ENCODE measurements around the gene CEP20. TPM values are rescaled to one million over a fixed set of nuclear protein-coding genes. Genes with fewer than 3 reads are reported as not detected.
"Not testable (repeated sequence)": the region's sequence is repeated elsewhere in the genome, so short reads cannot be mapped to it uniquely, and the experiment has no call there.

Gene CEP20
- total RNA-seq, 1 donor from 2014 or later: 30.6 TPM

DNA sequence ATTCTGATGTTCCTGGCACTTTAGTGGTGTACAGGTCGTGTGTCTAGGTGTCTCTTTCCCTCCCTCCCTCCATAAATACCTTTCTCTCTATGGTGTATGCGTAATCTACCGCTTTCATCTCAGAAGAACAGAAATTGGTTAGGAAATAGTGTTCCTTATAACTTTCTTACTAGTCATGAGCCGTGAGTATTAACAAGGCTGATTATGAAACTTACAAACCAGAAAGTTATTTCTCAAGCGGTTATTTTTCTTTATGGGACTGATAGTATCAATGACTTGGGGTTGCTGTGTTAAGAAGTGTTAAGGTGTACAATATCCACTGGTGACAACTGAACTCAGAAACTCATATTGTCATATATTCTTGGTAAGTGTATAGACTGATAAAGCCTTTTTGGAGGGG is 18.4 kb downstream of the CEP20 start:
- intact Hi-C loops (cut with micrococcal nuclease): no loop called here
- DNase-seq: no peak
- ATAC-seq: no peak

DNA sequence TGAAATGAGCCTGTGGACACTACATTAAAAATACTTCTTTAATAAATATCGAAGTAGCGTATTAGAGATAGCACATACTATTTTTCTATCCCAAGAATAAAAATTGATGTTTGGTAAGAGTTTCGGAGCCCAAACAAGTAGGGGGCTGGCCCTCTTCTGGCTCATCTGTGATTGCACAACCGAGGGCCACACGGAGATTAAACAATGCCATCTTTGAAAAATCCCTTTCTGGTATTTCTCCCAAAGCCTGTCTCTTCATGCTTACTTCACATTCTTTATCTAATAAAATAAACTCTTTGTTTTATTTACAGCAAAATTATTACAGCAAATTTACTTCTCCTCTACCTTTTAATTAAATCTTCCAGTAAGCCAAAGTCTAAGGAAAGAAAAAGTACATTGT is 22.0 kb downstream of the CEP20 start:
- DNase-seq (no peak), ATAC-seq (no peak)
- intact Hi-C loops (cut with micrococcal nuclease): no loop called here

DNA sequence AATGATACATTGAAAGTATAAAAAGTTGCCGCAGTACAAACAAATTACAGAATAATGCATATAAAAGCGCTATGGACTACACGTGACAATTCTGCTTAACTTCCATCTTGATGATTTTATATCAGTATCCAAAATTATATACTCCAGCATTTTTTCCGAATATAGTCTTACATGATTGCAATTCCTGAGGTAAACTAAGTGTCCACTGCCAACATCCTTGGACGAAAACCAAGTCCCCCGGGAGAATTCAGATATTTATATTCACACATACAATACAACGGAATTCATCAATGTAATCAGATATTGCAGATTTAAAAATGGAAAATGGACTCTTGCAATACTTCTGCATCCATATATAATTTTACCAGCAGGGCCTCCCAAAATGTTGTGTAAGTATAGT is 22.7 kb downstream of the CEP20 start:
- intact Hi-C loops (cut with micrococcal nuclease): no loop called here
- ATAC-seq (no peak), DNase-seq (no peak)

DNA sequence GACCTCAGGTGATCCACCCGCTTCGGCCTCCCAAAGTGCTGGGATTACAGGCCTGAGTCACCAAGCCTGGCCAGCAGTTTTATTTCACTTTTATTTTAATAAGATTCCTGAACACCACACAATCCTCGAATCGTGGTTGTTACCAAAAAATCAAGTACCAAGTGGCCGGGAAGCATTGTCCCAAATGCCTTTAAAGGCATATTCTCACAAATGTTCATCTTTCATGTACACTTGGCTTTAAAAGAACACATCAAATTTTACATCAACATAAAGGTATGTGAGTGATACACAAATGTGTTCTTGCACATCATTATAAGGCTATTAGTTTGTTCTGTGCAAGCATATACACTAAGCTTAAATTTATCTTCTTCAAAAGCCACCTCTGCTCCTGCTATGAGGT is 23.5 kb downstream of the CEP20 start:
- intact Hi-C loops (cut with micrococcal nuclease): no loop called here
- ATAC-seq (no peak), DNase-seq (no peak)

DNA sequence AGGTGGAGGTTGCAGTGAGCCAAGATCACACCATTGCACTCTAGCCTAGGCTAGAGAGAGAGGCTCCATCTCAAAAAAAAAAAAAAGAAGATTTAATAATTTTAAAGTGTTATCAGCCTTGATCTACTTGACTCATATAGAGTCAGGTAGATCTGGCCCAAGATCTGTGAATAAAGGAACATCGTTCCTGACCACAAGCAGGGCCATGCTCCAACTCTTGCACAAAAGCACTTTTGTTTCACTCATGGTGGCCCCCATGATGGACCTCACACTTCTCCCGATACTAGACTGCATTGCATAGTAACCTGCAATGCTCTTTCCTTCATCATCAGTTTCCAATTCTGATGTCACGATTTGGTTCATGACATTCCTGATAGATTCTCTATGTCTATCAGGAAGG is 26.4 kb downstream of the CEP20 start:
- intact Hi-C loops (cut with micrococcal nuclease): no loop called here
- ATAC-seq (no peak), DNase-seq (no peak)

DNA sequence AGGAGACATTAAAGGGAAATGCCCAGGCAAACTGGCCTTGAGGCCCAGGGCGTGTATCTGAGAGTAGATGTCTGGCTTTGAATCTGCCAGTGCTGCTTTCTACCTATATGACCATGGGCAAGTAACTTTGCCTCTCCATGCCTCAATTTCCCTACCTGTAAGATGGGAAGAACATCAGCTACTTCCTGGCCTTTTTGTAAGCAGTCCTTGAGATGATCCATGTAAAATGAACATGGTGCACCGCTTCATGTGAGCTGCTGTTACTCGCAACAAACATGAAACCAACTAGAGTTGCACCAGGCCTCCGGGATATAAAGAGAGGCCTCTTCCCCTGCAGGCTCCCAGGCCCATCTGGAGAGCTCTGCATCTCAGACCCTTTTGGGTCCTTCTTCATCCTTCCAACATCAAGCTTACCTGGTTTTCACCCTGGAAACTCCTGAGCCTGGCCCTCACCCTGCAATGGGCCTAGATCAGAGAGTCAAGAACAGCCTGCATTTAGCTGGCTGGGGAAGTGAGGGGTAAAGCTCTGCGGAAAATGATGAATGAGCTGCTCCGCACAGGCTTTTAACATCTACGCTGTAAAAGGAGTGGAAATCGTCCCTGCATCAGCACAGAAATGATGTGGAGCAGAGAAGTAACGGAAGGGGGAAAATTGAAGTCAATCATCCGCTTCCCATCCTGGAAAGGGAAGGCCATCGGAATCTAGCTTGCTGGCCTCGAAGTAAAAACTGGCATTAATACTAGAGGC is 29.3 kb downstream of the CEP20 start:
- no peak for DNase-seq
- intact Hi-C loops (cut with micrococcal nuclease): no loop called here
- no peak for ATAC-seq

DNA sequence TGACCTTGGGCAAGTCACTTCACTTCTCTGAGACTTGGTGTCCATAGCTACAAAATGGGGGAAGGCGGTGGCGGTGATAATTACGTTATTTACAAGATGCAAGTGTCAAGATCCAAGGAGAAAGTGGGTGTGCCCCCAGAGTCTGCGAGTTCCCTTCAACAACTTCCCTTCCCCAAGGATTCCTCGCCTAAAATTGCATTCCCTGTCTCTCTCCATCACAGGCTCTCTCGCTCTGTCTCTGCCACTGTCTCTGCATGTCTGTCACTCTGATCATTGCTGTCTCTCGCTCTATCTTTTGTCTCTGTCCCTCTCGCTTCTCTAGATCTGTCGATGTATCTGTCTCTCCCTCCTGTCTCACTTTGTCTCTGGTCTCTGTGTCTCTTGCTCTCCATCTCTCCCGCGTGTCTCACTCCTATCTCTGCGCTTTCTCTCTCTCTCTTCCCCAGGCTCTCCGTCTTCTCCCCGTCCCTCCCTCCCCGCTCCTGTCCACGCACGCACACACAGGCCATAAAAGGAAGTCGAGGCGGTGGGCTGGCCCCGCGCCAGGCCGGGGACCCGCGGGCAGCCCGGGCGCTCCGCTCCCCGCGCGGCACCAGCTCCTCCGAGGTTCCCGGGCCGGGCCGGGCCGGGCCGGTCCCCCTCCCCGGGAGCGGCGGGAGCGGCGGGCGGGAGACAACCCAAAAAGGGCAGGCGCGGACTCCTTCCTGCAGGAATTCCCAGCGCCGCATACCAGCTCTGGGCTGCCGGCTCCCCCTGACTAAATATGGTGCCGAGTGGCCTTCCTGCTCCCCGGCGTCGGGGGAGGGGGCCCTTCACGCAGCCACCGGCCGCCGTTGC is 30.5 kb downstream of the CEP20 start:
- peak; percentile 80 for ATAC-seq
- intact Hi-C loops (cut with micrococcal nuclease): no loop called here

DNA sequence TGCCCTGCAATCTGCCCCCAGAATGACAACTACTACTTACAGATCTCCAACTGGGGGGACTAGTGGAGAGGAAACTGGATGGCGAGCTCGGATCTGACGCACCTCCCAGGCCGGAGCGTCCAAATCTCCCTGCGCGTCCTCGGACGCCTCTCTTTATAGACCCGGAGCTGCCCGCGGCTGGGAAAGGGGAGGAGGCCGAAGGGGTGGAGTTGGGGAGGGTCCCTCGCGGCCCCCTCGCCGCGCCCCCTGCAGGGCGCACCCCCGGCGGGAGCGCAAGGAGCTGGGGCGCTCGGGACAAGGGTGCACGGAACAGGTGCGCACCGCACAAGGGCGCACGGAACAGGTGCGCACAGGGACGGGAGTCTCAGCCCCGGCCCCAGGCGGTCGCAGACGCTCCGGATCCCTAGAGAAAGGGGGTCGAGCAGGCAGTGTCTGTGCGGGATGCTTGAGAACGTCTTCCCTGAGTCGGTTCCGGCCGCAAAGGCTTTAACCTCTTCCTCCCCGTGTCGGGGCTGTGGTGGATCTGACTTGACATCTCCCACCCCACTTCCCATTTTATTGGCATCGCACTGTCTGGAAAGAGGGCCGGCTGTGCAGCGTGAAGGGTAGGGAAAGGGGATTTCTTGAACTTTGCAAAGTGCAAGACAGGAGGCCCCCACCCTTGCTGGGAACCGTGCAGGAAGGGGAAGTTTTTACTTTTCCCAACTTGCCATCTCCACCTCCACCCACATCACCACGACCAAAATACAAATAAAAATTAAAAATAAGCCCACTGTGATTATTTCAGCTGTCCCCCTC is 31.3 kb downstream of the CEP20 start, which contains the start of gene MYH11:
Gene MYH11, minus strand, starts transcription at position 128 of the 798 bp plus-strand sequence. CDS start 18,776 bp downstream, outside the sequence.
- ATAC-seq (peak; percentile 41), DNase-seq (no peak)
- intact Hi-C loops (cut with micrococcal nuclease): no loop called here

More for the DNA sequence above, 30.5 kb downstream of the CEP20 start:
- DNase-seq: peak; percentile 72

DNA sequence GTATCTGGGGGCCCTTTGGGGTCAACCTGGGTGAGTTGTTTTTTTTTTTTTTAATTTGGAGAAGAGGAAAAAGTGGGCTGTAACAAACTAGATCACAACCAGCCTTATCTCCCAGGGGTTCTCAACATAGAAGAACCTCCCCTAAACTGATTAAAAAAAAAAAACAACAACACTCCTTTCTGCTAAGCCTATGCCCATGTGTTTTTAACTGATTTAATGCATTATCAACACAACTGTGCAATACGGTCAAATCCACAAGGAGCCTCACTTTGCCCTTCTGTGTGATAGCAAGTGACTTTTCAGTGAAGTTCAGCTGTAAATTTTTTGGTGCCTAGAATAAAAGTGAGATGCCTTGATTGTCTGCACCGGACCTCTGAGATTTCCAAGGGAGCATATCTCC is 32.2 kb downstream of the CEP20 start:
- no peak for DNase-seq
- no peak for ATAC-seq
- intact Hi-C loops (cut with micrococcal nuclease): no loop called here

DNA sequence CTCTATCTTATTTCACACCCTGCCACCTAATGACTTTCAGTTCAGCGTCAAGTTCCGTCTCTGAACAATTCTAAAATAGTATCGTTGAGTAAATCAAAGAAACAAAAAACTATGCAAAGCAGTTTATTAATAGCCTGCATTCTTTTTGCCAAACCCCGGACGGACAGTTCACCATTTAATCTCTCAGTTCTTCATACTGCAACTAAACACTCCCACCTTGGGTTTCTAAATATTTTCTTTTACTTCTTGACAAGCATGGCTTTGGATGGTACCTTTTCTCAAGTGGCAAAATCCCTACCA is 32.7 kb downstream of the CEP20 start:
- intact Hi-C loops (cut with micrococcal nuclease): no loop called here
- no peak for DNase-seq
- ATAC-seq: no peak

DNA sequence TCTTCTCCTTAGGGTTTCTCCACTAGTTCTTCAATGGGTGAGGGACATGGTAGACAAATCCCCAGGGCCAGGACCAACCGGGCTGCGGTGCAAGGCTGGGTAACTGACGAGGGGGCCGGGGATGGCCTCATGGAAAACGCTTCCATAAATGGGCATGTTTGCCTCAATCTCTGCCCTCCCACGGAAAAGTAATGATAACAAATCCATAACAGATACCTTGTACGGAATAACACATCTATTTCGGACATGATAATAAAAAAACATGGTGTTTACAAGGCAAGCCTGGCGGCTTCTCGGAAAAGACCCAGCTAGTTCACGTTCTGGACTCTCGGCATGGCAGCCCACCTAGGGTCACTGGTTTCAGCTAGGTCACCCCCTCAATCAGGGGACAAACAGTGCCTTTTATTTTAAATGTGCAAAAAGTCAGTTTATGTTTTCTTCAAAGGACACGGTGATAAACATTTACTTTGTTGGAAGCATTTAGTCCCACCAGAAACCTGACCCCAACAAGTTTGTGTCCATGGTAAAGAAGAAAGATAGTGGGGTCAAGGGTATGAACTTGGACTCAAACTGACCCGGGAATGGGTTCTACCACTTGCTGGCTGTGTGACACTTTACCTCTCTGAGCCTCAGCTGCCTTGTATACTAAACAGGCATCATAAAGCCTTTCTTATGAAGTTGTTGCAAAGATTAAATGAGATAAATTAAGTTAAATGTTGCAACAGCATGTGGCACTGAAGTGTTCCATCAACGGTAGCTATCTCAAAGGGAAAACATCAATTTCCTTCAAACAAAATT is 33.3 kb downstream of the CEP20 start:
- intact Hi-C loops (cut with micrococcal nuclease): no loop called here
- DNase-seq: no peak

DNA sequence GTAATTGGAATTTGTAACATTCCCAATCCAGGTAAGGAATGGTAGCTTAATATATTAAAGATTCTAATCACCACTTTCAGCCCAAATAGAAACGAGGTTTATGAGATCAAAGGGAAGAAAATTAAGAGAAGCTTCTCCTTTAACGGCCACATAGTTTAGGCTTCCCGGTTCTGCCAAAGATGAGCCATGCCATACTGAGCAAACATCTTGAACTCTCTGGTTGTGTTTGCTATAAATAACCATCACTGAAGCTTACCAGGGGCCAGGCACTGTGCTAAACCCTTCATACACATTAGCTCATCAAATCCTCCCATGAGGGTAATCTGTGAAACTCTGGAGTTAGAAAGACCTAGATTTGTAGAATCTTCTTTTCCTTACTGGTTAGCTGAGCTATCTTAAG is 34.3 kb downstream of the CEP20 start:
- DNase-seq (no peak), ATAC-seq (no peak)
- intact Hi-C loops (cut with micrococcal nuclease): no loop called here

More for the DNA sequence above, 33.3 kb downstream of the CEP20 start:
- no peak for ATAC-seq

DNA sequence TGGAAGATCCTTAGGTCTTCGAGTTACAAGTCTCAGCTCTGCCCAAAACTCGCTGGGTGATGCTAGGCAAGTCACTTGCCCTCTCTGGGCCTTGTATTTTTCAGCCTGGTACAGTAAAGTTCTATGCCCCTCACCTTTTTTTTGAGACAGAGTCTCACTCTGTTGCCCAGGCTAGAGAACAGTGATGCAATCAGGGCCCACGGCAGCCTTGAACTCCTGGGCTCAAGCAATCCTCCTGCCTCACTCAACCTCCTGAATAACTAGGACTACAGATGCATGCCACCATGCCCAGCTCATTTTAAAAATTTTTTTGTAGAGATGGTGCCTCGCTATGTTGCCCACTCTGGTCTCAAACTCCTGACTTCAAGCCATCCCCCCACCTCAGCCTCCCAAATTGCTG is 35.4 kb downstream of the CEP20 start:
- intact Hi-C loops (cut with micrococcal nuclease): no loop called here
- ATAC-seq (no peak), DNase-seq (no peak)

DNA sequence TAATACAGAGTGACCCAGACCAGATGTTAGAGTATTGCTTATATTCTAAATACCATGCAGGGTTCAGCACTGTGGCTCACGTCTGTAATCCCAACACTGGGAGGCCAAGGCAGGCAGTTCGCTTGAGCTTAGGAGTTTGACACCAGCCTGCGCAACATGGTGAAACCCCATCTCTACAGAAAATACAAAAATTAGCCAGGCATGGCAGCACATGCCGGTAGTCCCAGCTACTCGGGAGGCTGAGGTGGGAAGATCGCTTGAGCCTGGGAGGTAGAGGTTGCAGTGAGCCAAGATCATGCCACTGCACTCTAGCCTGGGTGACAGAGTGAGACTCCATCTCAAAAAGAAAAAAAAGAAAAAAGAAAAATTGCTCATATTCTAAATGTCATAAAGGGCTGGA is 37.8 kb downstream of the CEP20 start:
- DNase-seq; ATAC-seq; intact Hi-C loops (cut with micrococcal nuclease): not testable (repeated sequence)

DNA sequence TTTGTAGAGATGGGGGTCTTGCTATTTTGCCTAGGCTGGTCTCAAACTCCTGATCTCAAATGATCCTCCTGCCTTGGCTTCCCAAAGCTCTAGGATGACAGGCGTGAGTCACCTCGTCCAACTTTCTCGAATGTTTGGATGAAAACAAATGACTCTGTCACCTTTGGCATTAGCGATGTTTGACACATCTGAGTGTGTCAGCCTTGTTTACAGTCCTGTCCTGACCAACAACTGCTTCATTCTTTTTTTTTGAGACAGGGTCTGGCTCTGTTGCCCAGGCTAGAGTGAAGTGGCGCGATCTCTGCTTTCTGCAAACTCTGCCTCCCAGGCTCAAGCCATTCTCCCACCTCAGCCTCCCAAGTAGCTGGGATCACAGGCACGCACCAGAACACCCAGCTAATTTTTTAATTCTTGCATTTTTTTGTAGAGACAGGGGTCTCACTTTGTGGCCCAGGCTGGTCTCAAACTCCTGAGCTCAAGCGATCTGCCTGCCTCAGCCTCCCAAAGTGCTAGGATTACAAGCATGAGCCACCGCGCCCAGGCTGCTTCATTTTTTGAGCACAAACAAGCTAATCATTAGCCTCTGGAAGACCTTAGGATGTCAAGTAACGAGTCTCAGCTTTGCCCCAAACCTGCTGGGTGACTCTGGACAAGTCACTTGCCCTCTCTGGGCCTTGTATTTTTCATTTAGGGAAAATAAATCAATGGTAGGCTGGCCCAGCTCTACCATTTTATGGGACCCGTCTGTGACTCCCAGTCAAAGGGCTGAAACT is 39.0 kb downstream of the CEP20 start:
- ATAC-seq: no peak
- intact Hi-C loops (cut with micrococcal nuclease): no loop called here
- DNase-seq: no peak

DNA sequence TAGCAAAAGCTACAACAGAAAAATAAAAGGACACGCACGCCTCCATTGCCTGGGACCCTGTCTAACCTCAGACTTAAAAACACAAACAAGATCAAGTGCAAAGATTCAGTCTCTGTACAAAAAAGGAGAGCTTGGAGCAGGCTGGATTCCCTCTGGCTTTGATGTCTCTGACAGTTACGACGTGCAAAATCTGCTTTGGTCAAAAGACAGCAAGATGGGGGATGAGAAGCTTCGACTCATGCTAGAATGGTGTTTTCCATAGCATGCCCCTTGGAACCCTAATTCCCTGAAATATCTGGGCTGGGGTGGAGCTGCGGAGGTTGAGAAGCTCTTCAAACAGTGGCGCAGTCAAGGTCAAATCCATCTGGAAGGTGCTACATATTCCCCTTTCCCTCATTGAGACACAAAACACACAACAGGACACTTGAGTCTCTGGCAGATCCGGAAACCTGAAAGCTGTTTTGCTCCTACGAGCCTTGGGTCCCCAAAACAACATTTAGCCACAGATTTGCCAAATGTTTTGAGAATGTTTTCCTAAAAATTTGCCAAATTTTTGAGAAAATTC is 40.7 kb downstream of the CEP20 start:
- no peak for DNase-seq
- intact Hi-C loops (cut with micrococcal nuclease): no loop called here
- no peak for ATAC-seq

DNA sequence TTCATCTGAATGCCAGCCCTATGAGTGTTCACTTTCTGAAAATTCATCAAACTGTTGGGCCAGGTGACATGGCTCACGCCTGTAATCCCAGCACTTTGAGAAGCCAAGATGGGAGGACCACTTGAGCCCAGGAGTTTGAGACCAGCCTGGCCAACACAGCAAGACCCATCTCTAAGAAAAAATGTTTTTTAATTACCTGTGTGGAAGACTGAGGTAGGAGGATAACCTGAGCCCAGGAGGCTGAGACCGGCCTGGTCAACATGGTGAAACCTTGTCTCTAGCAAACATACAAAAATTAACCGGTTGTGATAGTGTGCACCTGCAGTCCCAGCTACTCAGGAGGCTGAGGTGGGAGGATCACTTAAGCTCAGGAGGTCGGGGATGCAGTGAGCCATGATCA is 41.9 kb downstream of the CEP20 start:
- intact Hi-C loops (cut with micrococcal nuclease): no loop called here
- ATAC-seq (no peak), DNase-seq (no peak)

DNA sequence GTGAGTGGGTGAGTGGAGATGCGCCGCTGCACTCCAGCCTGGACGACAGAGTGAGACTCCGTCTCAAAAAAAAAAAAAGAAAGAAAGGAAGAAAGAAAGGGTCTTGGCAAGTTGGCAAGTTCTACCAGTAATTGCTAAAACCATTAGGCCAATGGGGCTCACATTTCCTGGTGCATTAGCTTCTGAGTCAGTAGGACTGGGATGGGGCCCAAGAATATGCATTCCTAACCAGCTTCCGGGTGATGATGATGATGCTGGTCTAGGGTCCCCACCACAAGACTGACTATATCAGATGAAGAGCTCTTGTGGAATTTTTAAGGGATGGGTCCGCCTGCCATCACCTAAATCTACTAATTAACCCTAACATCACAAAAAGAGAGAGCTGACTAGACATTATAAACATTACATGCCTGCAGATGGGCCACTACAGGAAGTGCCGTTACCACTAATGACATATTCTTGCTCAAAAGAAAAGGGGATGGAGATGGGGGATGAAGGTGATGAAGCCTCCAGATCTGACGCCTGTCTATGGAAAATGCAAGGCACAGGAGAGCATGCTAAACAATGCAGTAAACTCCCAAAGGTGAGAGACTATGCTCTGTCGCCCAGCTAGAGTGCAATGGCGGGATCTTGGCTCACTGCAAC is 44.6 kb downstream of the CEP20 start:
- intact Hi-C loops (cut with micrococcal nuclease): no loop called here
- ATAC-seq (no peak), DNase-seq (no peak)
